Measurements from ENCODE around the gene GADD45GIP1.
"Not testable (repeated sequence)": the region's sequence is repeated elsewhere in the genome, so short reads cannot be mapped to it uniquely, and the experiment has no call there.

Gene GADD45GIP1

GRCh38 chr19:12955575-12955974, 1.4 kb downstream of the GADD45GIP1 start:
- not testable (repeated sequence) for DNase-seq

GRCh38 chr19:12954612-12954962, 2.4 kb downstream of the GADD45GIP1 start:
- DNase-seq, result no peak

GRCh38 chr19:12953799-12954611, 3.0 kb downstream of the GADD45GIP1 start:
- DNase-seq, result no peak

GRCh38 chr19:12953138-12953798, 3.8 kb downstream of the GADD45GIP1 start:
- no peak for DNase-seq

- no peak for DNase-seq
Observed at GRCh38 chr19:12952488-12953137, 4.4 kb downstream of the GADD45GIP1 start.

GRCh38 chr19:12952050-12952449, 5.0 kb downstream of the GADD45GIP1 start:
- DNase-seq, result not testable (repeated sequence)

- no peak for DNase-seq
Observed at GRCh38 chr19:12949363-12950283, 7.4 kb downstream of the GADD45GIP1 start.

- DNase-seq, result no peak
Observed at GRCh38 chr19:12948612-12949362, 8.2 kb downstream of the GADD45GIP1 start.

- no peak for DNase-seq
Observed at GRCh38 chr19:12947702-12948611, 9.1 kb downstream of the GADD45GIP1 start.

- DNase-seq, result no peak
Observed at GRCh38 chr19:12946731-12947496, 10.1 kb downstream of the GADD45GIP1 start.

- peak; percentile 78 for DNase-seq
Observed at GRCh38 chr19:12946092-12946721, 10.8 kb downstream of the GADD45GIP1 start.

- DNase-seq, result peak; percentile 99
Observed at GRCh38 chr19:12945479-12946091, 11.4 kb downstream of the GADD45GIP1 start, which contains the start of gene RAD23A. Gene RAD23A, plus strand, starts transcription at chr19:12945862. Its CDS starts 87 bp downstream, at chr19:12945949.

- no peak for DNase-seq
Observed at GRCh38 chr19:12944104-12944674, 12.8 kb downstream of the GADD45GIP1 start.

GRCh38 chr19:12943437-12944044, 13.5 kb downstream of the GADD45GIP1 start:
- DNase-seq, result no peak

GRCh38 chr19:12940897-12941296, 16.1 kb downstream of the GADD45GIP1 start:
- DNase-seq, result no peak

GRCh38 chr19:12939975-12940423, 17.0 kb downstream of the GADD45GIP1 start:
- no peak for DNase-seq

GRCh38 chr19:12938779-12939601, 18.0 kb downstream of the GADD45GIP1 start:
- DNase-seq, result peak; percentile 49

All from activated CD4-positive, alpha-beta T cell treated with anti-CD3 and anti-CD28 coated beads, Interleukin-10, Interleukin-2, amounts not matched to agents 100 ng/mL and 50 ng/mL, durations not matched to agents 16 hours and 8 hours (primary cell).